Measurements from ENCODE around the gene ELP1.
"Not testable (repeated sequence)": the region's sequence is repeated elsewhere in the genome, so short reads cannot be mapped to it uniquely, and the experiment has no call there.

The ELP1 gene

GRCh38 chr9:108972626-108973209 lies 38.8 kb upstream of the ELP1 start (continued):
- TF ChIP-seq PRDM4 (tag by site-specific recombination; IDR thresholded peaks at IDR 0.05): no peak
- no peak for TF ChIP-seq ZNF660 (tag by site-specific recombination; IDR thresholded peaks at IDR 0.05)
- no peak for TF ChIP-seq KLF1 (tag by site-specific recombination; IDR thresholded peaks at IDR 0.05)
- no peak for TF ChIP-seq ZNF670 (tag by site-specific recombination; IDR thresholded peaks at IDR 0.05; ENCODE audit: low read depth)
- TF ChIP-seq ZNF341 (tag by site-specific recombination; IDR thresholded peaks at IDR 0.05; ENCODE audit: low read depth): no peak
- no peak for TF ChIP-seq GLI4 (tag by site-specific recombination; IDR thresholded peaks at IDR 0.05)

- peaks cover 9 to 54% of the 10 kb centered on the region in 2 experiments; a peak in 2 of 3 replicates for H3K36me3 ChIP-seq (ENCODE audit: control insufficient read depth in 2 of 2, insufficient read depth in 1 of 2, low read length in 2 of 2)
- TF ChIP-seq ZNF2 (tag by site-specific recombination; IDR thresholded peaks at IDR 0.05) (no peak), ZNF350 (tag by site-specific recombination; IDR thresholded peaks at IDR 0.05) (no peak), ZNF202 (tag by site-specific recombination; IDR thresholded peaks at IDR 0.05; ENCODE audit: borderline replicate concordance) (no peak), FEZF1 (tag by site-specific recombination; IDR thresholded peaks at IDR 0.05) (no peak), ZNF184 (tag by site-specific recombination; IDR thresholded peaks at IDR 0.05) (no peak), OVOL3 (tag by site-specific recombination; IDR thresholded peaks at IDR 0.05) (no peak), TSHZ1 (tag by site-specific recombination; IDR thresholded peaks at IDR 0.05; ENCODE audit: borderline replicate concordance) (no peak)
- H3K9me3 ChIP-seq (ENCODE audit: control insufficient read depth, insufficient read depth, low read depth, low read length): no peaks in the 10 kb centered on the region
- no peak overlapping the region for H3K27ac ChIP-seq (ENCODE audit: extremely low read depth, low read depth, low read length)
- no peaks in the 10 kb centered on the region for H3K4me1 ChIP-seq (ENCODE audit: control insufficient read depth, insufficient read depth, low read length)
- ChIA-PET CTCF (interaction anchor here (0.6 kb wide), 1 partner anchor 255 kb away, joined by 3 read pairs; no protein-coding TSS in a partner anchor), POLR2A (no interaction called here)
- H3K4me3 ChIP-seq (ENCODE audit: low read depth, low read length): no peak overlapping the region
Observed at GRCh38 chr9:108972186-108972585, 38.3 kb upstream of the ELP1 start.

GRCh38 chr9:108971392-108971791 lies 37.5 kb upstream of the ELP1 start:
- H3K9me3 ChIP-seq (ENCODE audit: control insufficient read depth, insufficient read depth, low read depth, low read length); H3K4me3 ChIP-seq (ENCODE audit: low read depth, low read length); CTCF ChIA-PET; H3K4me1 ChIP-seq (ENCODE audit: control insufficient read depth, insufficient read depth, low read length); H3K27ac ChIP-seq (ENCODE audit: extremely low read depth, low read depth, low read length); POLR2A ChIA-PET: not testable (repeated sequence)
- peak; percentile 58 for TF ChIP-seq SETDB1 (IDR thresholded peaks at IDR 0.05; ENCODE audit: insufficient read length, low read length)
- peaks cover 5 to 56% of the 10 kb centered on the region in 2 experiments; a peak in 2 of 3 replicates for H3K36me3 ChIP-seq (ENCODE audit: control insufficient read depth in 2 of 2, insufficient read depth in 1 of 2, low read length in 2 of 2)

GRCh38 chr9:108967916-108968315 lies 34.0 kb upstream of the ELP1 start:
- Histone ChIP-seq H3K4me1 (ENCODE audit: control insufficient read depth, insufficient read depth, low read length) (no peaks in the 10 kb centered on the region), H3K36me3 (ENCODE audit: control insufficient read depth in 2 of 2, insufficient read depth in 1 of 2, low read length in 2 of 2) (peaks cover 7 to 54% of the 10 kb centered on the region in 2 experiments; a peak in 2 of 3 replicates), H3K4me3 (ENCODE audit: low read depth, low read length) (no peak overlapping the region), H3K27ac (ENCODE audit: extremely low read depth, low read depth, low read length) (no peak overlapping the region), H3K9me3 (ENCODE audit: control insufficient read depth, insufficient read depth, low read depth, low read length) (no peaks in the 10 kb centered on the region)
- CTCF ChIA-PET: interaction anchor here (0.6 to 1.7 kb wide), 2 partner anchors 14 to 85 kb away, joined by 3 to 5 read pairs; no protein-coding TSS in a partner anchor
- POLR2A ChIA-PET: no interaction called here
- no peak for TF ChIP-seq ZNF266 (tag by site-specific recombination; IDR thresholded peaks at IDR 0.05; ENCODE audit: low read depth)
- TF ChIP-seq MYNN (tag by site-specific recombination; IDR thresholded peaks at IDR 0.05; ENCODE audit: borderline replicate concordance): no peak
- TF ChIP-seq ZNF394 (tag by site-specific recombination; IDR thresholded peaks at IDR 0.05; ENCODE audit: borderline replicate concordance): no peak
- TF ChIP-seq ZNF692 (tag by site-specific recombination; IDR thresholded peaks at IDR 0.05): no peak
- TF ChIP-seq ZBTB17 (tag by site-specific recombination; IDR thresholded peaks at IDR 0.05): no peak
- no peak for TF ChIP-seq ZNF658 (tag by site-specific recombination; IDR thresholded peaks at IDR 0.05)
- TF ChIP-seq BCL11A (tag by site-specific recombination; IDR thresholded peaks at IDR 0.05; ENCODE audit: low read depth): no peak
- TF ChIP-seq ZNF701 (tag by site-specific recombination; IDR thresholded peaks at IDR 0.05): no peak
- no peak for TF ChIP-seq ZNF623 (tag by site-specific recombination; IDR thresholded peaks at IDR 0.05)

All from HEK293 (cell line).